HepG2 (cell line): ENCODE results near the gene PHRF1. TPM values are rescaled to one million over a fixed set of nuclear protein-coding genes. Genes with fewer than 3 reads are reported as not detected.

Experiments used
- ATF2 ChIP-seq: sonication (generic); formaldehyde crosslinking; IDR thresholded peaks from 2 replicates; pipeline ENCODE4 v1.4.0; 2020; ENCODE audit warnings: missing genetic modification reagents
- ATF6 ChIP-seq: sonication (generic); formaldehyde crosslinking; conservative IDR thresholded peaks from 2 replicates; pipeline ENCODE4 v1.4.0; 2020; ENCODE audit warnings: missing genetic modification reagents
- CC2D1A ChIP-seq: sonication (generic); formaldehyde crosslinking; IDR thresholded peaks from 2 replicates; pipeline ENCODE4 v1.8.1; 2023; ENCODE audit warnings: mild to moderate bottlenecking, missing genetic modification reagents
- CERS6 ChIP-seq: sonication (generic); formaldehyde crosslinking; IDR thresholded peaks from 2 replicates; pipeline ENCODE4 v1.5.0; 2020; ENCODE audit warnings: missing genetic modification reagents
- EEA1 ChIP-seq: sonication (generic); formaldehyde crosslinking; IDR thresholded peaks from 2 replicates; pipeline ENCODE4 v1.5.1; 2020; ENCODE audit warnings: mild to moderate bottlenecking, missing genetic modification reagents, borderline replicate concordance
- FOXP1 ChIP-seq, 2 experiments: fragments of 450-650 bp in 1 of 2; IDR thresholded peaks; 2 replicates each; pipeline ENCODE4 v1.6.1; 2017 to 2018; ENCODE audit warnings: antibody characterized with exemption in 1 of 2
- HOXA5 ChIP-seq: sonication (generic); formaldehyde crosslinking; IDR thresholded peaks from 2 replicates; pipeline ENCODE4 v1.4.0; 2020; ENCODE audit warnings: missing genetic modification reagents
- POLR2AphosphoS5 ChIP-seq: IDR thresholded peaks from 2 replicates; pipeline ENCODE4 v1.6.1; 2012; ENCODE audit warnings: low read depth, low read length
- RAD21 ChIP-seq: fragments of 450-650 bp; formaldehyde crosslinking; IDR thresholded peaks from 2 replicates; pipeline ENCODE4 v1.5.0; 2020; ENCODE audit warnings: mild to moderate bottlenecking
- RBM39 ChIP-seq: fragments of 200-400 bp; formaldehyde crosslinking; IDR thresholded peaks from one replicate; pipeline ENCODE4 v1.6.1; 2018; ENCODE audit warnings: antibody characterized with exemption, mild to moderate bottlenecking, low read depth, low read length; ENCODE audit not compliant: poor library complexity, severe bottlenecking
- RELA ChIP-seq: sonication (generic); formaldehyde crosslinking; IDR thresholded peaks from 2 replicates; pipeline ENCODE4 v1.4.0; 2020; ENCODE audit warnings: missing genetic modification reagents
- ZBTB2 ChIP-seq: sonication (generic); formaldehyde crosslinking; IDR thresholded peaks from 2 replicates; pipeline ENCODE4 v1.8.0; 2022; ENCODE audit warnings: low read depth, missing genetic modification reagents
- ZC3H4 ChIP-seq: sonication (generic); formaldehyde crosslinking; IDR thresholded peaks from 2 replicates; pipeline ENCODE4 v1.4.0; 2020; ENCODE audit warnings: missing genetic modification reagents, borderline replicate concordance
- ZFP36L1 ChIP-seq: sonication (generic); formaldehyde crosslinking; IDR thresholded peaks from 2 replicates; pipeline ENCODE4 v1.8.0; 2022; ENCODE audit warnings: mild to moderate bottlenecking, missing genetic modification reagents, moderate library complexity
- ZFP91 ChIP-seq: sonication (generic); formaldehyde crosslinking; IDR thresholded peaks from 2 replicates; pipeline ENCODE4 v1.9.0; 2022; ENCODE audit warnings: missing genetic modification reagents, mild to moderate bottlenecking, borderline replicate concordance
- ZIK1 ChIP-seq: sonication (generic); formaldehyde crosslinking; IDR thresholded peaks from 2 replicates; pipeline ENCODE4 v1.5.0; 2020; ENCODE audit warnings: mild to moderate bottlenecking, low read depth, missing genetic modification reagents, borderline replicate concordance
- ZNF33B ChIP-seq: sonication (generic); formaldehyde crosslinking; IDR thresholded peaks from 2 replicates; pipeline ENCODE4 v1.5.1; 2020; ENCODE audit warnings: mild to moderate bottlenecking, missing genetic modification reagents
- ZNF564 ChIP-seq: sonication (generic); formaldehyde crosslinking; IDR thresholded peaks from 2 replicates; pipeline ENCODE4 v1.8.1; 2023; ENCODE audit warnings: mild to moderate bottlenecking, missing genetic modification reagents
- ZNF577 ChIP-seq: sonication (generic); formaldehyde crosslinking; IDR thresholded peaks from 2 replicates; pipeline ENCODE4 v1.4.0; 2020; ENCODE audit warnings: mild to moderate bottlenecking, low read depth, missing genetic modification reagents, borderline replicate concordance
- ZSCAN5A ChIP-seq: sonication (generic); formaldehyde crosslinking; IDR thresholded peaks from 2 replicates; pipeline ENCODE4 v1.8.0; 2022; ENCODE audit warnings: mild to moderate bottlenecking, missing genetic modification reagents, borderline replicate concordance
- polyA plus RNA-seq, 8 experiments: library from polyadenylated mRNA; depleted of rRNA in 3 of 8; stranded (reverse) in 7 of 8; unstranded in 1 of 8; fragments of >200 nt; fragmentation: Illumina TruSeq in 4 of 8; extraction: Trizol in 4 of 8; gene quantifications; 2 replicates each; pipeline versions ENCODE4 v1.2.1 to v1.2.3, GENCODE V29; 2011 to 2016; ENCODE audit warnings: low read depth in 4 of 8, missing spikeins in 1 of 8, mixed read lengths in 1 of 8; ENCODE audit not compliant: insufficient read depth in 1 of 8
- total RNA-seq, 5 experiments: library from RNA; depleted of rRNA; stranded (reverse); fragments of >200 nt; fragmentation: Illumina TruSeq; extraction: Trizol; gene quantifications; 2 replicates each; pipeline ENCODE4 v1.2.3, GENCODE V29; 2016; ENCODE audit warnings: low read depth in 1 of 5

Gene PHRF1
- total and polyA plus RNA-seq, 2 of the 13 experiments (the other 11 are each of a cell fraction or from before 2014, with no cell fraction given) = 8.2 to 16.7 TPM

- TF ChIP-seq ZC3H4 (CRISPR knock-in tag) (no peak), ZSCAN5A (CRISPR knock-in tag) (no peak), RAD21 (CRISPR knock-in tag) (no peak), ZBTB2 (no peak), RBM39 (no peak), CERS6 (CRISPR knock-in tag) (no peak), ATF6 (no peak), ZFP91 (CRISPR knock-in tag) (no peak), ZIK1 (CRISPR knock-in tag) (no peak), ZFP36L1 (no peak), HOXA5 (CRISPR knock-in tag) (no peak), ZNF33B (no peak), FOXP1 (IDR thresholded peaks at IDR 0.05) (no peak), FOXP1 (CRISPR knock-in tag; IDR thresholded peaks at IDR 0.05) (no peak), ATF2 (CRISPR knock-in tag) (no peak), ZNF564 (CRISPR knock-in tag) (no peak), CC2D1A (CRISPR knock-in tag) (no peak), POLR2AphosphoS5 (no peak), EEA1 (CRISPR knock-in tag) (no peak), ZNF577 (CRISPR knock-in tag) (no peak), RELA (CRISPR knock-in tag) (no peak)
Observed at GRCh38 chr11:536841-537621, 39.2 kb upstream of the PHRF1 start, which contains the start of gene LRRC56 (continued).
